ENCODE results near the gene GNAI3. TPM values are rescaled to one million over a fixed set of nuclear protein-coding genes. Genes with fewer than 3 reads are reported as not detected.
A peak's percentile ranks its signal among the peaks of the same experiment; 100 is the strongest.

Gene GNAI3
- total and polyA plus RNA-seq, 2 experiments from 2014 or later: 14.9 TPM

- Histone ChIP-seq H4K20me1 (ENCODE audit: insufficient read depth) (peaks cover 18% of the 10 kb centered on the region), H3K4me1 (ENCODE audit: insufficient read depth) (peaks cover 29% of the 10 kb centered on the region), H3K79me2 (ENCODE audit: insufficient read depth) (peaks cover 46% of the 10 kb centered on the region), H3K27ac (peak overlapping the region; percentile 93), H3K27me3 (replicated peaks; ENCODE audit: insufficient read depth) (no peaks in the 10 kb centered on the region), H2AFZ (peak overlapping the region; percentile 96), H3K36me3 (ENCODE audit: low read depth) (no peaks in the 10 kb centered on the region), H3K9me3 (ENCODE audit: low read depth) (no peaks in the 10 kb centered on the region), H3K4me2 (ENCODE audit: unreplicated experiment) (peak overlapping the region; percentile 91), H3K9me2 (ENCODE audit: insufficient read depth) (no peaks in the 10 kb centered on the region), H3K4me3 (peak overlapping the region; percentile 99), H3F3A (ENCODE audit: insufficient read depth) (peaks cover 15% of the 10 kb centered on the region), H3K9ac (peak overlapping the region; percentile 97)
- 17 to 19% methylated on average over 5 of the region's 5 CpGs for WGBS, 2 experiments (ENCODE audit: low coverage in 1 of 2, low lambda C conversion rate in 2 of 2, missing lambda C conversion rate in 2 of 2)
- TF ChIP-seq EZH2 (IDR thresholded peaks at IDR 0.05; ENCODE audit: insufficient read depth, poor library complexity, severe bottlenecking) (no peak), EZH2phosphoT487 (IDR thresholded peaks at IDR 0.05; ENCODE audit: insufficient read depth, low read depth) (no peak)
- in situ Hi-C loops (cut with MboI): loop anchor here (5.0 to 10.0 kb wide), 4 partner anchors 81 to 438 kb away; partner anchors contain the start of gene AHCYL1
- peak; percentile 95 for DNase-seq
Measured at GRCh38 chr1:109546311-109547109, 1.9 kb upstream of the GNAI3 start.

- no peak for TF ChIP-seq EZH2phosphoT487 (IDR thresholded peaks at IDR 0.05; ENCODE audit: insufficient read depth, low read depth)
- TF ChIP-seq EZH2 (IDR thresholded peaks at IDR 0.05; ENCODE audit: insufficient read depth, poor library complexity, severe bottlenecking): no peak
- Histone ChIP-seq H3K4me2 (ENCODE audit: unreplicated experiment) (peak overlapping the region; percentile 91), H3K27me3 (replicated peaks; ENCODE audit: insufficient read depth) (no peaks in the 10 kb centered on the region), H3K9me3 (ENCODE audit: low read depth) (no peaks in the 10 kb centered on the region), H3K27ac (peak overlapping the region; percentile 93), H3K4me1 (ENCODE audit: insufficient read depth) (peaks cover 29% of the 10 kb centered on the region), H3K79me2 (ENCODE audit: insufficient read depth) (peaks cover 58% of the 10 kb centered on the region), H4K20me1 (ENCODE audit: insufficient read depth) (peaks cover 23% of the 10 kb centered on the region), H3K4me3 (peak overlapping the region; percentile 99), H3K9ac (peak overlapping the region; percentile 97), H2AFZ (peak overlapping the region; percentile 96), H3K9me2 (ENCODE audit: insufficient read depth) (no peaks in the 10 kb centered on the region), H3K36me3 (ENCODE audit: low read depth) (no peaks in the 10 kb centered on the region), H3F3A (ENCODE audit: insufficient read depth) (peaks cover 15% of the 10 kb centered on the region)
- peak; percentile 64 for DNase-seq
- 7 to 9% methylated on average over 22 of the region's 22 CpGs for WGBS, 2 experiments (ENCODE audit: low coverage in 1 of 2, low lambda C conversion rate in 2 of 2, missing lambda C conversion rate in 2 of 2)
- in situ Hi-C loops (cut with MboI): loop anchor here (5.0 to 10.0 kb wide), 4 partner anchors 80 to 437 kb away; partner anchors contain the start of gene AHCYL1
Measured at GRCh38 chr1:109547463-109548320, 723 bp upstream of the GNAI3 start.

- TF ChIP-seq EZH2 (IDR thresholded peaks at IDR 0.05; ENCODE audit: insufficient read depth, poor library complexity, severe bottlenecking) (no peak), EZH2phosphoT487 (IDR thresholded peaks at IDR 0.05; ENCODE audit: insufficient read depth, low read depth) (no peak)
- Histone ChIP-seq H3K9ac (no peak overlapping the region), H3K27ac (peak overlapping the region; percentile 2), H3K9me3 (ENCODE audit: low read depth) (no peaks in the 10 kb centered on the region), H3K36me3 (ENCODE audit: low read depth) (no peaks in the 10 kb centered on the region), H3K79me2 (ENCODE audit: insufficient read depth) (peaks cover 100% of the 10 kb centered on the region), H3K27me3 (replicated peaks; ENCODE audit: insufficient read depth) (no peaks in the 10 kb centered on the region), H2AFZ (no peak overlapping the region), H3K4me3 (no peak overlapping the region), H3K9me2 (ENCODE audit: insufficient read depth) (no peaks in the 10 kb centered on the region), H3K4me2 (ENCODE audit: unreplicated experiment) (peak overlapping the region; percentile 10), H3K4me1 (ENCODE audit: insufficient read depth) (peaks cover 24% of the 10 kb centered on the region), H3F3A (ENCODE audit: insufficient read depth) (peaks cover 18% of the 10 kb centered on the region; the same call in 1 of the 2 replicates), H4K20me1 (ENCODE audit: insufficient read depth) (peaks cover 39% of the 10 kb centered on the region; the same call in 1 of the 2 replicates)
- WGBS, 2 experiments (ENCODE audit: low coverage in 1 of 2, low lambda C conversion rate in 2 of 2, missing lambda C conversion rate in 2 of 2): 28 to 30% methylated on average over 2 of the region's 2 CpGs
- in situ Hi-C loops (cut with MboI): no loop called here
- DNase-seq: peak; percentile 57
Measured at GRCh38 chr1:109556563-109556962, 8.1 kb downstream of the GNAI3 start.

- WGBS, 2 experiments (ENCODE audit: low coverage in 1 of 2, low lambda C conversion rate in 2 of 2, missing lambda C conversion rate in 2 of 2): 97 to 100% methylated on average over 5 of the region's 5 CpGs
- Histone ChIP-seq H3K36me3 (ENCODE audit: low read depth) (no peaks in the 10 kb centered on the region), H3F3A (ENCODE audit: insufficient read depth) (peaks cover 18% of the 10 kb centered on the region; the same call in 1 of the 2 replicates), H3K79me2 (ENCODE audit: insufficient read depth) (peaks cover 100% of the 10 kb centered on the region), H3K4me1 (ENCODE audit: insufficient read depth) (peaks cover 24% of the 10 kb centered on the region), H4K20me1 (ENCODE audit: insufficient read depth) (peaks cover 43% of the 10 kb centered on the region; the same call in 1 of the 2 replicates), H3K9me2 (ENCODE audit: insufficient read depth) (no peaks in the 10 kb centered on the region), H3K27ac (no peak overlapping the region), H2AFZ (no peak overlapping the region), H3K4me3 (no peak overlapping the region), H3K9me3 (ENCODE audit: low read depth) (no peaks in the 10 kb centered on the region), H3K9ac (no peak overlapping the region), H3K4me2 (ENCODE audit: unreplicated experiment) (no peak overlapping the region), H3K27me3 (replicated peaks; ENCODE audit: insufficient read depth) (no peaks in the 10 kb centered on the region)
- TF ChIP-seq EZH2 (IDR thresholded peaks at IDR 0.05; ENCODE audit: insufficient read depth, poor library complexity, severe bottlenecking): no peak
- no peak for TF ChIP-seq EZH2phosphoT487 (IDR thresholded peaks at IDR 0.05; ENCODE audit: insufficient read depth, low read depth)
- in situ Hi-C loops (cut with MboI): no loop called here
- no peak for DNase-seq
Measured at GRCh38 chr1:109557520-109557919, 9.1 kb downstream of the GNAI3 start.

Data from GM23248 (cell line).